ENCODE results near the gene DNAJB11.

The DNAJB11 gene

DNA sequence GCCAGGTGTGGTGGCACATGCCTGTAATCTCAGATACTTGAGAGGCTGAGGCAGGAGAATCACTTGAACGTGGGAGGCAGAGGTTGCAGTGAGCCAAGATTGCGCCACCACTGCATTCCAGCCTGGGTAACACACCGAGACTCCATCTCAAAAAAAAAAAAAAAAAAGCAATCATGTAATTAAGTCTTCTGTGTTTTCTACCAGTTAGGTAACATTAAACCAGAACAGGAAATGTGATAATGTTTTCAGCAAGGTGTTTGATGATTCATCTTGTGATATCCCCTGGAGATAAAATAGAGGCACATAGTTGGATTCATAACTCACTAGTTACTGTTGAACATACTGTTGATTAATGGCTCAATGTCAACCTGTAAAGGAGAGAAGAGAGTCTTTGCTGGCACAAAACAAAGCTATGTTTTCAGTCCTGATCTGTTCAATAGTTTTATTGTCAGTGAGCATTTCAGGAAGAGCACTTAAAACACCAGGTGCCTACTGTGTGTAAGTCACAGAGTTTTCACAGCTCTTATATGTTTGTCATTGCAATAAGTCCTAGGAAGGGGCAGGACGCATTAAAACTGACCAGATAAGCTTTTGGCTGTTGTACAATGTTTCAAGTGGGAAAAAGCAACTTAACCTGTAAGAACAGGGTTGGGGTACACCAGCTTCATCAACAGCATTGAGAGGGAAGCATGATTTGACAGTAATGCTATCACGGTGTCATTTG is 19.5 kb downstream of the DNAJB11 start:
- DNase-seq (ENCODE audit: low spot score) = no peak
- no peak overlapping the region for H3K27ac ChIP-seq
- H3K4me3 ChIP-seq = no peak overlapping the region
- TF ChIP-seq, protein P1, sequence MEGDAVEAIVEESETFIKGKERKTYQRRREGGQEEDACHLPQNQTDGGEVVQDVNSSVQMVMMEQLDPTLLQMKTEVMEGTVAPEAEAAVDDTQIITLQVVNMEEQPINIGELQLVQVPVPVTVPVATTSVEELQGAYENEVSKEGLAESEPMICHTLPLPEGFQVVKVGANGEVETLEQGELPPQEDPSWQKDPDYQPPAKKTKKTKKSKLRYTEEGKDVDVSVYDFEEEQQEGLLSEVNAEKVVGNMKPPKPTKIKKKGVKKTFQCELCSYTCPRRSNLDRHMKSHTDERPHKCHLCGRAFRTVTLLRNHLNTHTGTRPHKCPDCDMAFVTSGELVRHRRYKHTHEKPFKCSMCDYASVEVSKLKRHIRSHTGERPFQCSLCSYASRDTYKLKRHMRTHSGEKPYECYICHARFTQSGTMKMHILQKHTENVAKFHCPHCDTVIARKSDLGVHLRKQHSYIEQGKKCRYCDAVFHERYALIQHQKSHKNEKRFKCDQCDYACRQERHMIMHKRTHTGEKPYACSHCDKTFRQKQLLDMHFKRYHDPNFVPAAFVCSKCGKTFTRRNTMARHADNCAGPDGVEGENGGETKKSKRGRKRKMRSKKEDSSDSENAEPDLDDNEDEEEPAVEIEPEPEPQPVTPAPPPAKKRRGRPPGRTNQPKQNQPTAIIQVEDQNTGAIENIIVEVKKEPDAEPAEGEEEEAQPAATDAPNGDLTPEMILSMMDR (IDR thresholded peaks at IDR 0.05) = no peak

DNA sequence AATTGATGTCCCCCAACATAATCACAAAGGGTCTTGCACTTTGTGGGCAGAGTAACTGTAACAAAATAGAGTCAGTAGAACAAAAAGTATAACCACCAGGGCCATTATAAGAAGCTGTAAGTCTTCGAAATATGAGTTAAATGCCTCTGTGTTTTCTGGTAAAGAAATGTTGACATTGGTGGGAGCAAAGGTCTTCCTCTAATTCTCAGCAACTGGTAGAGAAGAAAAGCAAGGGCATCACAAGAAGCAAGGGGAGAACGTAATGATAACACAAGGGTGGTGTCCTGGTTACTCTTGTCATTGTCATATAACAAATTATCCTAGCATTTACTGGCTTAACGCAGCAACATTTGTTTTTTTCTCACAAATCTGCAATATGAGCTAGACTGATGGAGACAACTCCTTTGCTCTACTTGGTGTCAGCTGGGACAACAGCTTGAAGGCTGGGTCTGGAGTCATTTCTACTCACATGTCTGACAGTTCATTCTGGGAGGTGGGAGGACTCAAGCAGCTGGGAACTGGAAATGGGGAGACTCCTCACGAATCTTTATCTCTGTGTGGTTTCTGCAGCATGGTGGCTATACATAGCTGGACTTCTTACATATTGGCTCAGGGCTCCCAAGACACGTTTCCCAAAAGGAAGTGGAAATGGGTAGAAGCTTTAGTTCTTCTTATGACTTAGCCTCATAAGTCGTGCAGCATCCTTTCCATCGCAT is 20.2 kb downstream of the DNAJB11 start:
- DNase-seq (ENCODE audit: low spot score) = no peak
- H3K27ac ChIP-seq = no peak overlapping the region
- no peak overlapping the region for H3K4me3 ChIP-seq
- TF ChIP-seq, protein P1 (IDR thresholded peaks at IDR 0.05) = no peak

GRCh38 chr3:186592682-186593081 is 22.2 kb downstream of the DNAJB11 start:
- no peak overlapping the region for H3K27ac ChIP-seq
- DNase-seq (ENCODE audit: low spot score) = no peak
- H3K4me3 ChIP-seq = no peak overlapping the region
- TF ChIP-seq, protein P1 (IDR thresholded peaks at IDR 0.05) = no peak

DNA sequence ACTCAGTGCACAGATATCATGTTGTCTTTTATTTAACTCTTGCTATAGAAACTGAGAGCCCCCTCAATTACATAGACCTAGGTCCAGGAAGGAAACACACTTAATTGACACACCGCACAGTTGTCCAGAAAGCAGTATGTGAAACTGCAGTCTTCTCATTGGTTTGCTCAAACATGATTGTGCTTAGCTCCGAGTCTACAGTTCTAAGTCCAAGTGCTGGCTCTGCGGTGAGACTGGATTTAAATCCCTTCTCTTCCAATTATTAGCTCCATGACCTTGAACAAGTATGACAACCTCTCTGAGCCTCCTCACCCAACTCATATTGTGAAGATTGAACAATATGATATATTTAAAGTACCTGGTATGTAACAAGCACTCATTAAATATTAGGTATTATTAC is 23.3 kb downstream of the DNAJB11 start:
- no peak for DNase-seq (ENCODE audit: low spot score)
- H3K4me3 ChIP-seq = no peak overlapping the region
- TF ChIP-seq, protein P1 (IDR thresholded peaks at IDR 0.05) = no peak
- no peak overlapping the region for H3K27ac ChIP-seq

GRCh38 chr3:186594591-186595113 is 24.1 kb downstream of the DNAJB11 start:
- DNase-seq (ENCODE audit: low spot score) = no peak
- Histone ChIP-seq H3K4me3 (no peak overlapping the region), H3K27ac (no peak overlapping the region)
- TF ChIP-seq, protein P1 (IDR thresholded peaks at IDR 0.05) = no peak

GRCh38 chr3:186596568-186597287 is 26.2 kb downstream of the DNAJB11 start:
- no peak overlapping the region for H3K27ac ChIP-seq

More at GRCh38 chr3:186596568-186597287, 26.2 kb downstream of the DNAJB11 start:
- H3K4me3 ChIP-seq = no peak overlapping the region
- TF ChIP-seq, protein P1 (IDR thresholded peaks at IDR 0.05) = no peak
- no peak for DNase-seq (ENCODE audit: low spot score)
